Activated naive CD8-positive, alpha-beta T cell treated with anti-CD3 and anti-CD28 coated beads, Interleukin-2, amount 50 U/mL, for 24 hours (primary cell): ENCODE data around the gene CLIP3.
A peak's percentile ranks its signal among the peaks of the same experiment; 100 is the strongest.
"Not testable (repeated sequence)": the region's sequence is repeated elsewhere in the genome, so short reads cannot be mapped to it uniquely, and the experiment has no call there.

Experiments used
- ATAC-seq: fragments of 150-1000 bp; cut with Tn5 transposase; one replicate; pipeline ENCODE4 v1.10.0; 2021
- DNase-seq: peaks from one replicate; pipeline ENCODE4 v3.0.0; 2021
- H3K27ac Mint-ChIP-seq: one replicate; pipeline ENCODE4 v1.8.0; 2021; ENCODE audit warnings: mild to moderate bottlenecking, mixed read lengths
- H3K27me3 Mint-ChIP-seq: one replicate; pipeline ENCODE4 v1.8.0; 2021; ENCODE audit warnings: mixed read lengths
- H3K36me3 Mint-ChIP-seq: one replicate; pipeline ENCODE4 v1.8.0; 2021; ENCODE audit warnings: low read depth, mixed read lengths
- H3K4me1 Mint-ChIP-seq: one replicate; pipeline ENCODE4 v1.8.0; 2021; ENCODE audit warnings: mixed read lengths
- H3K4me3 Mint-ChIP-seq: one replicate; pipeline ENCODE4 v1.8.0; 2021; ENCODE audit warnings: mild to moderate bottlenecking, moderate library complexity, mixed read lengths
- H3K9me3 Mint-ChIP-seq: one replicate; pipeline ENCODE4 v1.8.0; 2021; ENCODE audit warnings: mixed read lengths

Gene CLIP3

GRCh38 chr19:36054733-36055686 lies 22.3 kb upstream of the CLIP3 start, which contains the start of gene WDR62:
WDR62 (plus strand) TSS chr19:36054897; CDS start chr19:36054972, 75 bp downstream.
- DNase-seq = peak; percentile 95
- Mint-ChIP-seq H3K4me3 (peak within 1 kb of the TSS; percentile 89), H3K27ac (peak within 1 kb of the TSS; percentile 97), H3K9me3 (no peaks in the 10 kb centered on the region), H3K27me3 (no peaks in the 10 kb centered on the region), H3K4me1 (peaks cover 17% of the 10 kb centered on the region), H3K36me3 (peaks cover 10% of the 10 kb centered on the region)
- ATAC-seq = peak; percentile 80

GRCh38 chr19:36054119-36054732 lies 21.6 kb upstream of the CLIP3 start, which contains the start of gene THAP8:
THAP8 (minus strand) TSS chr19:36054285; CDS start chr19:36054217, 68 bp downstream.
- H3K27me3 Mint-ChIP-seq = no peaks in the 10 kb centered on the region
- peak within 1 kb of the TSS; percentile 97 for H3K27ac Mint-ChIP-seq
- H3K36me3 Mint-ChIP-seq = peaks cover 7% of the 10 kb centered on the region
- peaks cover 17% of the 10 kb centered on the region for H3K4me1 Mint-ChIP-seq
- no peaks in the 10 kb centered on the region for H3K9me3 Mint-ChIP-seq
- DNase-seq (peak; percentile 100), ATAC-seq (peak; percentile 91)
- peak within 1 kb of the TSS; percentile 89 for H3K4me3 Mint-ChIP-seq

GRCh38 chr19:36051637-36052036 lies 19.0 kb upstream of the CLIP3 start:
- no peak overlapping the region for H3K27ac Mint-ChIP-seq
- no peaks in the 10 kb centered on the region for H3K27me3 Mint-ChIP-seq
- H3K4me3 Mint-ChIP-seq = no peak overlapping the region
- H3K4me1 Mint-ChIP-seq = peaks cover 17% of the 10 kb centered on the region
- DNase-seq (no peak), ATAC-seq (no peak)
- H3K36me3 Mint-ChIP-seq = peaks cover 2% of the 10 kb centered on the region
- no peaks in the 10 kb centered on the region for H3K9me3 Mint-ChIP-seq

GRCh38 chr19:36051236-36051635 lies 18.6 kb upstream of the CLIP3 start:
- no peak for DNase-seq
- H3K4me1 Mint-ChIP-seq = peaks cover 15% of the 10 kb centered on the region

GRCh38 chr19:36049080-36049698 lies 16.5 kb upstream of the CLIP3 start:
- no peak for ATAC-seq
- DNase-seq = no peak
- H3K4me3 Mint-ChIP-seq = no peak overlapping the region
- no peaks in the 10 kb centered on the region for H3K27me3 Mint-ChIP-seq
- H3K36me3 Mint-ChIP-seq = peaks cover 5% of the 10 kb centered on the region
- no peaks in the 10 kb centered on the region for H3K9me3 Mint-ChIP-seq
- H3K4me1 Mint-ChIP-seq = peaks cover 7% of the 10 kb centered on the region
- no peak overlapping the region for H3K27ac Mint-ChIP-seq

More at GRCh38 chr19:36051236-36051635, 18.6 kb upstream of the CLIP3 start:
- no peak for ATAC-seq
- H3K27me3 Mint-ChIP-seq = no peaks in the 10 kb centered on the region
- no peaks in the 10 kb centered on the region for H3K9me3 Mint-ChIP-seq
- H3K4me3 Mint-ChIP-seq = no peak overlapping the region
- H3K27ac Mint-ChIP-seq = no peak overlapping the region
- peaks cover 4% of the 10 kb centered on the region for H3K36me3 Mint-ChIP-seq

- Mint-ChIP-seq H3K4me3 (no peak overlapping the region), H3K27me3 (no peaks in the 10 kb centered on the region), H3K4me1 (no peaks in the 10 kb centered on the region), H3K27ac (no peak overlapping the region), H3K9me3 (no peaks in the 10 kb centered on the region), H3K36me3 (peaks cover 5% of the 10 kb centered on the region)
- ATAC-seq (no peak), DNase-seq (no peak)
These were observed 15.2 kb upstream of the CLIP3 start for GRCh38 chr19:36047835-36048234.

- H3K27ac Mint-ChIP-seq = no peak overlapping the region
- H3K36me3 Mint-ChIP-seq = peaks cover 5% of the 10 kb centered on the region
- no peaks in the 10 kb centered on the region for H3K4me1 Mint-ChIP-seq
These were observed 13.9 kb upstream of the CLIP3 start for GRCh38 chr19:36046443-36047050.

GRCh38 chr19:36043952-36044351 lies 11.3 kb upstream of the CLIP3 start:
- Mint-ChIP-seq H3K9me3 (no peaks in the 10 kb centered on the region), H3K27ac (no peak overlapping the region), H3K36me3 (peaks cover 4% of the 10 kb centered on the region), H3K4me1 (no peaks in the 10 kb centered on the region), H3K27me3 (no peaks in the 10 kb centered on the region), H3K4me3 (no peak overlapping the region)
- DNase-seq (no peak), ATAC-seq (no peak)

More at GRCh38 chr19:36046443-36047050, 13.9 kb upstream of the CLIP3 start:
- no peak for ATAC-seq
- Mint-ChIP-seq H3K4me3 (no peak overlapping the region), H3K27me3 (no peaks in the 10 kb centered on the region), H3K9me3 (no peaks in the 10 kb centered on the region)
- DNase-seq = no peak

GRCh38 chr19:36041831-36042230 lies 9.2 kb upstream of the CLIP3 start:
- no peaks in the 10 kb centered on the region for H3K27me3 Mint-ChIP-seq
- H3K9me3 Mint-ChIP-seq = no peaks in the 10 kb centered on the region
- H3K36me3 Mint-ChIP-seq = peaks cover 4% of the 10 kb centered on the region
- no peak for ATAC-seq
- DNase-seq = no peak
- no peak overlapping the region for H3K4me3 Mint-ChIP-seq
- H3K27ac Mint-ChIP-seq = no peak overlapping the region
- H3K4me1 Mint-ChIP-seq = no peaks in the 10 kb centered on the region

- H3K27me3 Mint-ChIP-seq, H3K4me1 Mint-ChIP-seq, H3K9me3 Mint-ChIP-seq, H3K27ac Mint-ChIP-seq, H3K4me3 Mint-ChIP-seq, H3K36me3 Mint-ChIP-seq, ATAC-seq, DNase-seq: not testable (repeated sequence)
These were observed 8.4 kb upstream of the CLIP3 start for GRCh38 chr19:36041092-36041491.

GRCh38 chr19:36040495-36040894 lies 7.8 kb upstream of the CLIP3 start:
- DNase-seq (no peak), ATAC-seq (no peak)
- H3K9me3 Mint-ChIP-seq = no peaks in the 10 kb centered on the region
- H3K36me3 Mint-ChIP-seq = no peaks in the 10 kb centered on the region
- H3K4me3 Mint-ChIP-seq = no peak overlapping the region
- peaks cover 7% of the 10 kb centered on the region for H3K4me1 Mint-ChIP-seq
- H3K27ac Mint-ChIP-seq = no peak overlapping the region
- no peaks in the 10 kb centered on the region for H3K27me3 Mint-ChIP-seq

- H3K9me3 Mint-ChIP-seq = no peaks in the 10 kb centered on the region
- peaks cover 22% of the 10 kb centered on the region for H3K36me3 Mint-ChIP-seq
- DNase-seq = no peak
- peaks cover 14% of the 10 kb centered on the region for H3K4me1 Mint-ChIP-seq
- H3K27ac Mint-ChIP-seq = no peak overlapping the region
- H3K27me3 Mint-ChIP-seq = no peaks in the 10 kb centered on the region
- ATAC-seq = no peak
- H3K4me3 Mint-ChIP-seq = no peak overlapping the region
These were observed 1.4 kb downstream of the CLIP3 start for GRCh38 chr19:36031308-36031707.

- H3K27me3 Mint-ChIP-seq = no peaks in the 10 kb centered on the region
- ATAC-seq = no peak
- peaks cover 22% of the 10 kb centered on the region for H3K36me3 Mint-ChIP-seq
- no peak overlapping the region for H3K4me3 Mint-ChIP-seq
- H3K9me3 Mint-ChIP-seq = no peaks in the 10 kb centered on the region
- DNase-seq = no peak
- no peak overlapping the region for H3K27ac Mint-ChIP-seq
- H3K4me1 Mint-ChIP-seq = peaks cover 8% of the 10 kb centered on the region
These were observed 2.2 kb downstream of the CLIP3 start for GRCh38 chr19:36030264-36031148.
